GM19452 (cell line): ENCODE data around the gene STXBP6.
"Not testable (repeated sequence)": the region's sequence is repeated elsewhere in the genome, so short reads cannot be mapped to it uniquely, and the experiment has no call there.

Experiments used
- ATAC-seq: cut with Tn5 transposase; IDR thresholded peaks from one replicate; pipeline ENCODE4 v1.9.1; 2021; ENCODE audit not compliant: unreplicated experiment

Gene STXBP6

DNA sequence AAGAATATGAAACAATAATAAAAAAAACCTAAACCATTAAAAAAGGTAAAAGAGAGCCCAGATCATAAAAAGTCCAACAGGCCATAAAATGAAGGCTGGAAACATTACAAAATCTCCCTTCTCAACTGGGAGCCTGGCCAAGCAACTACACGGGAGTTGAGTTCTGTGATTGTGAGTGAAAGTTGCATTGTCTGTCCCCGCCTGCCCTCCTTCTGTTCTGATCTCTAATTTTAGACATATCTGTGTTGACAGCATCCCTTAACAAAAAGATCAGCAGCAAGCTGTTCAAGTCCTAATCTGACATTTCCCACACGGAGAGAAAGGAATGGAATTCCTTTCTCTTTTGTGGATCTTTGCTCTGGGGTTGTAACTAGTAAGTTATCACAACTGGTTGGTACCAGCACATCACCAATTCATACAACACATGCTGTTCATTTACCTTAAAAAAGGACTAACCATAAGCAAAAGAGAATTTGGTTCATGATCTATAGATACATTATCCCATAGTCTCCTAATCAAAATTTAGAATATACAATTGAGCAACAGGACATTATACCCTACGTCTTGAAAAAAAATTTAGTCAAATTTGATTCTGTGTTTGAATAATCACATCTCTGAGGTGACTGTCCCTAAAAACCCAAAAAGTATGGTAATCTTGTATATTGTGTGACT is 210.9 kb downstream of the STXBP6 start:
- ATAC-seq = no peak

GRCh38 chr14:24837280-24838046 is 212.5 kb downstream of the STXBP6 start:
- no peak for ATAC-seq

DNA sequence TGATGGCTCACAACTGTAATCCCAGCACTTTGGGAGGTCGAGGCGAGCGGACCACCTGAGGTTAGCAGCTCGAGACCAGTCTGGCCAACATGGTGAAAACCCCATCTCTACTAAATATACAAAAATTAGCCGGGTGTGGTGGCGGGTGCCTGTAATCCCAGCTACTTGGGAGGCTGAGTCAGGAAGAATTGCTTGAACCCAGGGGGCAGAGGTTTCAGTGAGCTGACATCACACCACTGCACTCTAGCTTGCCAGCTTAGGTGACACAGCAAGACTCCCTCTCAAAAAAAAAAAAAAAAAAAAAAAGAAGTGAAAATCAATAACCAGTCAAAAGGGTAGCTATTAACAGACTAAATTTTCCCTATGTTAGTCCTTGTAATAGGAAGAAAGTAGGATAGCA is 213.6 kb downstream of the STXBP6 start:
- not testable (repeated sequence) for ATAC-seq

- ATAC-seq = no peak
These were observed 215.0 kb downstream of the STXBP6 start for GRCh38 chr14:24834956-24835355.

GRCh38 chr14:24833385-24833784 is 216.6 kb downstream of the STXBP6 start:
- no peak for ATAC-seq

DNA sequence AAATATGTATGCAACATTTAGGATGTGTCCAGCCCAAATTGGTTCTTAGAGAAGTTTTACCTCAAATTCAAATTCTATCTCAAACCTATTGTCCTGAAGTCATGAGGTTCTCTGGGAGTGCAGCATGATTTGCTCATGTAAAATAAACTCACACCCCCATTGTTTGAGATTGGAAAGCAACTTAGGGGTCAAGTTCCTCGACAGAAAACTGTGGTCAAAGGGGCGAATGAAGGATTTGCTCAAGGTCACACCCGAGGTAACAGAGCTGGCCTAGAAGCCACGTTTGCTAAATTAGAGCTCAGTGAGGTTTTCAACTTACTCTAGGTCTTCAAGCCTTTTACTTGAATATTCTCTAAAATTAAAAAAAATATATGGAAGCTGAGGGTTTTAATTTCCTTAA is 218.3 kb downstream of the STXBP6 start:
- no peak for ATAC-seq

- ATAC-seq = no peak
These were observed 220.1 kb downstream of the STXBP6 start for GRCh38 chr14:24829862-24830261.

DNA sequence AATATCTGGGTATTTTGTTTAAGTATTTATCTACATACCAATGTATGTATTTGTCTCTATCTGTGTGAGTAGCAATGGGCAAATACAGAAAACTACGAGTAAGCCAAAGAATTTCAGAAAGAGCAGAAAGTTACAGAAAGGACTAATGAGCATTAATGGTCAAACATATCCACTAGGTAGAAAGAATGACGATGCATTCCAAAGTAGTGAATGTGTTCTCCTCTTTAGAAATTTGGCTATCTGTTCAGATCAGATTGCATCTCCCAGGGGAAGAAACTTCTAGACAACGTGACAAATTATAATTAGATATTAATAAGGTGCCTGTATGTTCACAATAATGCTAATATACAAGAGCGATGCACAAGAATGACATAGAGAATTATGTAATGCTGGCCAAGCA is 221.5 kb downstream of the STXBP6 start:
- no peak for ATAC-seq

DNA sequence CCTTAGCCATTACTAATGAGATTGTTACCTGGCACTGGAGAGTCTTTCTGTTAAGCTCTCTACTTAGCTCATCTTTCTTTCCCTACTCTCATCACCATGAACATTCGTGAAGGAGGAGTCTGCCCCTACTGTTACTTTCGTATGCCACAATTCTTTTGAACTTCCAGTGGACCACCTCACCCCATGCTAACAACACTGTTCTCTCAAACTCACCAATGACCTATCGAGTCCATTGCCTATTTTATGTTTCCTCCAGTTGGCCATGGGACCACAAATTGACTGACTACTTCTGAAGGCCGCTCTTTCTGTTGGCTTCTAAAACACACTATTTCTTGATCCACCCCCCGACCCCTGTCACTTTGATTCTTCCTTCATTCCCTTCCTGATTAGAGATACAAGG is 223.6 kb downstream of the STXBP6 start:
- ATAC-seq = no peak

DNA sequence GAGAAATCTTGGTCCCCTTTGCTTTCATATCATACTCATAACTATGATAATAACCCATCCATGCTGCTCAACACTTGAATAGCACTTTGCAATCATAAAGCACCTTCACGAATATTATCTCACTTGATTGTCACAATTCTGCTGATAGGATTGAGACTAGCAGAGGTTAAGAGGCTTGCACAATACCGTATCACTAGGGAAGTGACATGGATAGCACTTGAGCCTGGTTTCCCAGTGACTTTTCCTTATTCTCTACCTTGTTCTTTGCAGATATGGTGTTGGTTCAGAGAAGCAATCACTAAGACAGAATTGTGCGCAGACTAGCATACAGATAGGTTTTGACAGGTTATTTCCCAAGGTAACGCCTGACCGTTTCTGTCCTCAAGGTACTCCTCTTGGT is 229.3 kb downstream of the STXBP6 start:
- no peak for ATAC-seq

GRCh38 chr14:24818823-24819341 is 231.1 kb downstream of the STXBP6 start:
- ATAC-seq = no peak

- no peak for ATAC-seq
These were observed 231.7 kb downstream of the STXBP6 start for GRCh38 chr14:24818058-24818822.

GRCh38 chr14:24817212-24818057 is 232.5 kb downstream of the STXBP6 start:
- ATAC-seq = no peak

GRCh38 chr14:24816929-24817211 is 233.1 kb downstream of the STXBP6 start:
- no peak for ATAC-seq

DNA sequence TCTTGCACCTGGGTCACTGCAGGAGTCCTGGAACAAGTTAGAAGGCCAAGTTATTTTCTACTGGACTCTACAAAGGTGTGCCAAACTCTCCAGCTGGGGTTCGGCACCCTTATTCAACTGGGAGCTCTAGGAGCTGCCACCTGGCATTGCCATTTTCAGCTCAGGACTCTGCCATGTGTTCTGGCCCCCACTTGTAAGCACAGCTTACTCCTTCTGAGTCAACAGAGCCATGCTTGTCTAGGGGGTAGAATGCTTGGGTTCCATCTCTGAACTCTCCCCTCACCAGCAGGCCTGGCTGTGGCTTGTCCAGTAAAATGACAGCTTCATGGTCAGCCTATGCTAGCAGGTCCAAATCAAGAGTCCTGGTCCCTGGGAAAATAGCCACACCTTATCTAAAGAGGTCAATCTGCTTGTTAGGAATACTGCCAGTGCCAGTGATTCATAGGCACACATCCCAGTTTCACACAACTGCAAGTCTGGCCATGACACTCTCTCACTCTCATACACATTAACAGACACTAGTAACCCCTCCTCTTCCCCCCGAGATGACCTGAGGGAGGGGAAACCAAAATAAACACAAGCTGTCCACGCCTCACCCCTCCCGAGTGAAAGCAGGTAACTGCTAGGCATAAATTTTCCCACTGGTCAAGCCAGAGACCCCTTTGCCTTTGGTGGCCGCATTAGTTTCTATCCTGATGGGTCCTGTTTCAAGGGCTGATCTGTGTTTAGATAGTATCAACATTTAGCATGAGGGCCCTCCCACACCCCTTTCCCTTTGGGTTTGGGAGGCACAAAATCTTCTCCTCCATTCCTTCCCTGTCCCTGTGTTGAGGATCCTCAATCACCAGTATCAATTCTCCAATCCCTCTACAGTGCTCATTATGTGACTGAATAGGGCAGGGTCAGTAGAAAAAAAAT is 233.7 kb downstream of the STXBP6 start:
- ATAC-seq = no peak

GRCh38 chr14:24815543-24815942 is 234.4 kb downstream of the STXBP6 start:
- ATAC-seq = no peak

DNA sequence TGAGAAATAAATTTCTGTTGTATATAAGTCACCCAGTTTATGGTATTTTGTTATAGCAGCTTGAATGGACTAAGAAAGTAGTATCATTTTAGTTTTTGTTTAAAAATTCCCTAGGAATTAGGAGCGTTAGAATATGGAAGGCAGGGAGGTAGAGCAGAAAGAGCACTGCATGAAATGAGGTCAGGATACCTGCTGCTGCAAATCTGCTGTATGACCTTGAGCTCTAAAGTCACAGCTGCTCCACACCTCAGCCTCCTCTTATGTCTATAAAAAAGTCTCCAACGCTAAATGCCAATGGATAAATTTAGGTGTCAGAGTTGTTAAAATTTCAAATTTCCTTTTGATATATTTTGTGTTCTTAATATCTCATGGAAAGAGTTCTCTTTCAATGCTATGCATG is 235.0 kb downstream of the STXBP6 start:
- no peak for ATAC-seq

- no peak for ATAC-seq
These were observed 235.6 kb downstream of the STXBP6 start for GRCh38 chr14:24814346-24814745.

- no peak for ATAC-seq
These were observed 236.1 kb downstream of the STXBP6 start for GRCh38 chr14:24813819-24814259.
